Prostate gland (tissue), 2 donors: Measurements from ENCODE around the gene RNU7-1.
A peak's percentile ranks its signal among the peaks of the same experiment; 100 is the strongest.

ENCODE experiments used
- CTCF ChIP-seq, 4 experiments: fragments of 200-600 bp in 2 of 4; fragments of 450-650 bp in 2 of 4; sonication (generic) in 2 of 4; IDR thresholded peaks; 1 replicate in 3 of 4; 2 replicates in 1 of 4; pipeline ENCODE4 v1.5.1; 2016 to 2019; ENCODE audit warnings: antibody characterized with exemption in 4 of 4, mild to moderate bottlenecking in 2 of 4, moderate library complexity in 2 of 4
- POLR2A ChIP-seq: fragments of 450-650 bp; IDR thresholded peaks from one replicate; pipeline ENCODE4 v1.6.1; 2016; ENCODE audit warnings: antibody characterized with exemption, mild to moderate bottlenecking
- POLR2AphosphoS5 ChIP-seq: sonication (generic); formaldehyde crosslinking; IDR thresholded peaks from one replicate; pipeline ENCODE4 v1.6.1; 2017; ENCODE audit warnings: antibody characterized with exemption

- TF ChIP-seq POLR2A = no peak
- peak in 2 of 4 experiments; percentile 36 to 39 for TF ChIP-seq CTCF (IDR thresholded peaks at IDR 0.05)
- no peak for TF ChIP-seq POLR2AphosphoS5
Observed at GRCh38 chr12:6961695-6962284, 18.2 kb downstream of the RNU7-1 start.
